ENCODE results near the gene WNK3. TPM values are rescaled to one million over a fixed set of nuclear protein-coding genes. Genes with fewer than 3 reads are reported as not detected.

Gene WNK3
- polyA plus RNA-seq, 2 of the 4 experiments (the other 2 are of a cell fraction), result 0.08 TPM; not detected in 1

DNA sequence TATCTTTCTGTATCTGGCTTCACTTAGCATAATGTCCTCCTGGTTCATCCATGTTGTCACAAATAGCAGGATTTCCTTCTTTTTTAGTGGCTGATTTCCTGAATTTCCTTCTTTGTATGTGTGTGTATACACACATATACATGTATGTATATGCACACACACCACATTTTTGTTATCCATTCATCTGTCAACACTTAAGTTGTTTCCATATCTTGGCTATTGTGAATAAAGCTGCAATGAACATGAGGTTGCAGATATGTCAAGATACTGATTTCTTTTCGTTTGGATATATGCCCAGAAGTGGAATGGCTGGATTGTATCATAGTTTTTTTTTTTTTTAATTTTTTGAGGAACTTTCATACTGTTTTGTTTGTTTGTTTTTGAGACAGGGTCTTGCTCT is 76.2 kb downstream of the WNK3 start:
- no peaks in the 10 kb centered on the region for H3K4me1 ChIP-seq
- ATAC-seq, result no peak
- no peak for DNase-seq (ENCODE audit: low read depth in 1 of 2, low spot score in 1 of 2)
- CTCF ChIA-PET, result interaction anchor here (0.6 kb wide), 1 partner anchor 22 kb away, joined by 3 read pairs; no protein-coding TSS in a partner anchor
- POLR2A ChIA-PET, result no interaction called here
- FAIRE-seq, result no peak
- 0% methylated on average over 1 of the region's 1 CpG for WGBS (ENCODE audit: missing lambda C conversion rate)
- no peak overlapping the region for H3K4me3 ChIP-seq
- no peak for TF ChIP-seq HDAC2 (IDR thresholded peaks at IDR 0.05)
- TF ChIP-seq, protein P1, sequence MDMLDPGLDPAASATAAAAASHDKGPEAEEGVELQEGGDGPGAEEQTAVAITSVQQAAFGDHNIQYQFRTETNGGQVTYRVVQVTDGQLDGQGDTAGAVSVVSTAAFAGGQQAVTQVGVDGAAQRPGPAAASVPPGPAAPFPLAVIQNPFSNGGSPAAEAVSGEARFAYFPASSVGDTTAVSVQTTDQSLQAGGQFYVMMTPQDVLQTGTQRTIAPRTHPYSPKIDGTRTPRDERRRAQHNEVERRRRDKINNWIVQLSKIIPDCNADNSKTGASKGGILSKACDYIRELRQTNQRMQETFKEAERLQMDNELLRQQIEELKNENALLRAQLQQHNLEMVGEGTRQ (IDR thresholded peaks at IDR 0.05), result no peak
- TF ChIP-seq EHMT2 (IDR thresholded peaks at IDR 0.05; ENCODE audit: low read depth), result no peak
- TF ChIP-seq ZNF302 (CRISPR knock-in tag; IDR thresholded peaks at IDR 0.05), result no peak
- TF ChIP-seq, protein P2, sequence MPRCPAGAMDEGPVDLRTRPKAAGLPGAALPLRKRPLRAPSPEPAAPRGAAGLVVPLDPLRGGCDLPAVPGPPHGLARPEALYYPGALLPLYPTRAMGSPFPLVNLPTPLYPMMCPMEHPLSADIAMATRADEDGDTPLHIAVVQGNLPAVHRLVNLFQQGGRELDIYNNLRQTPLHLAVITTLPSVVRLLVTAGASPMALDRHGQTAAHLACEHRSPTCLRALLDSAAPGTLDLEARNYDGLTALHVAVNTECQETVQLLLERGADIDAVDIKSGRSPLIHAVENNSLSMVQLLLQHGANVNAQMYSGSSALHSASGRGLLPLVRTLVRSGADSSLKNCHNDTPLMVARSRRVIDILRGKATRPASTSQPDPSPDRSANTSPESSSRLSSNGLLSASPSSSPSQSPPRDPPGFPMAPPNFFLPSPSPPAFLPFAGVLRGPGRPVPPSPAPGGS (IDR thresholded peaks at IDR 0.05), result no peak
- no peak for TF ChIP-seq CHD4 (IDR thresholded peaks at IDR 0.05; ENCODE audit: borderline replicate concordance)
- no peak for TF ChIP-seq PHF8 (IDR thresholded peaks at IDR 0.05; ENCODE audit: borderline replicate concordance, low read depth)
- no peaks in the 10 kb centered on the region for H3K9me3 ChIP-seq
- no peak overlapping the region for H3K27ac ChIP-seq
- H3K4me2 ChIP-seq, result no peak overlapping the region

DNA sequence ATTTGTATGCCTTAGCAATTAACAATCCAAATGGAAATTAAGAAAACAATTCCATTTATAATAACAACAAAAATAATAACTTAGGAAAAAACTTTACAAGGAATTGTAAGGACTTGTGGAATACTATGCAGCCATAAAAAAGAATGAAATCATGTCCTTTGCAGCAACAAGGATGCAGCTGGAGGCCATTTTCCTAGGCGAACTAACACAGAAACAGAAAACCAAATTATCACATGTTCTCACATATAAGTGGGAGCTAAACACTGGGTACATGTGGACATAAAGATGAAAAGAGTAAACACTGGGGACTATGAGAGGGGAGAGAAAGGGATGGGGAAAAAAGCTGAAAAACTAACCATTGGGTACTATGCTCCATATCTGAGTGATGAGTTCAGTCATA is 77.4 kb downstream of the WNK3 start:
- FAIRE-seq, result no peak
- no peaks in the 10 kb centered on the region for H3K9me3 ChIP-seq
- no peak for ATAC-seq
- H3K4me2 ChIP-seq, result no peak overlapping the region
- CTCF ChIA-PET, result no interaction called here
- POLR2A ChIA-PET, result no interaction called here
- H3K27ac ChIP-seq, result no peak overlapping the region
- no peak overlapping the region for H3K4me3 ChIP-seq
- WGBS (ENCODE audit: missing lambda C conversion rate), result 4% methylated on average over 1 of the region's 1 CpG
- no peaks in the 10 kb centered on the region for H3K4me1 ChIP-seq
- TF ChIP-seq, protein P3, sequence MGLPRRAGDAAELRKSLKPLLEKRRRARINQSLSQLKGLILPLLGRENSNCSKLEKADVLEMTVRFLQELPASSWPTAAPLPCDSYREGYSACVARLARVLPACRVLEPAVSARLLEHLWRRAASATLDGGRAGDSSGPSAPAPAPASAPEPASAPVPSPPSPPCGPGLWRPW (IDR thresholded peaks at IDR 0.05), result no peak
- TF ChIP-seq MYC (IDR thresholded peaks at IDR 0.05; ENCODE audit: borderline replicate concordance, low read length) (no peak), BHLHE40 (IDR thresholded peaks at IDR 0.05; ENCODE audit: low read depth, low read length) (no peak), HOXB13 (CRISPR knock-in tag; IDR thresholded peaks at IDR 0.05; ENCODE audit: low read depth) (no peak), KDM5A (IDR thresholded peaks at IDR 0.05) (no peak), NFE2L2 (conservative IDR thresholded peaks at IDR 0.05; ENCODE audit: low read length) (no peak), MAZ (IDR thresholded peaks at IDR 0.05; ENCODE audit: borderline replicate concordance, low read depth, low read length) (no peak), NR3C1 (IDR thresholded peaks at IDR 0.05) (no peak), TP53 (CRISPR knock-in tag; IDR thresholded peaks at IDR 0.05) (no peak), FOSB (CRISPR knock-in tag; IDR thresholded peaks at IDR 0.05) (no peak), MAFK (IDR thresholded peaks at IDR 0.05; ENCODE audit: partially characterized antibody) (no peak)
- TF ChIP-seq, protein P4, sequence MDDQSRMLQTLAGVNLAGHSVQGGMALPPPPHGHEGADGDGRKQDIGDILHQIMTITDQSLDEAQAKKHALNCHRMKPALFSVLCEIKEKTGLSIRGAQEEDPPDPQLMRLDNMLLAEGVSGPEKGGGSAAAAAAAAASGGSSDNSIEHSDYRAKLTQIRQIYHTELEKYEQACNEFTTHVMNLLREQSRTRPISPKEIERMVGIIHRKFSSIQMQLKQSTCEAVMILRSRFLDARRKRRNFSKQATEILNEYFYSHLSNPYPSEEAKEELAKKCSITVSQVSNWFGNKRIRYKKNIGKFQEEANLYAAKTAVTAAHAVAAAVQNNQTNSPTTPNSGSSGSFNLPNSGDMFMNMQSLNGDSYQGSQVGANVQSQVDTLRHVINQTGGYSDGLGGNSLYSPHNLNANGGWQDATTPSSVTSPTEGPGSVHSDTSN (IDR thresholded peaks at IDR 0.05), result no peak
- TF ChIP-seq, protein P1 (IDR thresholded peaks at IDR 0.05), result no peak
- TF ChIP-seq, protein P5, sequence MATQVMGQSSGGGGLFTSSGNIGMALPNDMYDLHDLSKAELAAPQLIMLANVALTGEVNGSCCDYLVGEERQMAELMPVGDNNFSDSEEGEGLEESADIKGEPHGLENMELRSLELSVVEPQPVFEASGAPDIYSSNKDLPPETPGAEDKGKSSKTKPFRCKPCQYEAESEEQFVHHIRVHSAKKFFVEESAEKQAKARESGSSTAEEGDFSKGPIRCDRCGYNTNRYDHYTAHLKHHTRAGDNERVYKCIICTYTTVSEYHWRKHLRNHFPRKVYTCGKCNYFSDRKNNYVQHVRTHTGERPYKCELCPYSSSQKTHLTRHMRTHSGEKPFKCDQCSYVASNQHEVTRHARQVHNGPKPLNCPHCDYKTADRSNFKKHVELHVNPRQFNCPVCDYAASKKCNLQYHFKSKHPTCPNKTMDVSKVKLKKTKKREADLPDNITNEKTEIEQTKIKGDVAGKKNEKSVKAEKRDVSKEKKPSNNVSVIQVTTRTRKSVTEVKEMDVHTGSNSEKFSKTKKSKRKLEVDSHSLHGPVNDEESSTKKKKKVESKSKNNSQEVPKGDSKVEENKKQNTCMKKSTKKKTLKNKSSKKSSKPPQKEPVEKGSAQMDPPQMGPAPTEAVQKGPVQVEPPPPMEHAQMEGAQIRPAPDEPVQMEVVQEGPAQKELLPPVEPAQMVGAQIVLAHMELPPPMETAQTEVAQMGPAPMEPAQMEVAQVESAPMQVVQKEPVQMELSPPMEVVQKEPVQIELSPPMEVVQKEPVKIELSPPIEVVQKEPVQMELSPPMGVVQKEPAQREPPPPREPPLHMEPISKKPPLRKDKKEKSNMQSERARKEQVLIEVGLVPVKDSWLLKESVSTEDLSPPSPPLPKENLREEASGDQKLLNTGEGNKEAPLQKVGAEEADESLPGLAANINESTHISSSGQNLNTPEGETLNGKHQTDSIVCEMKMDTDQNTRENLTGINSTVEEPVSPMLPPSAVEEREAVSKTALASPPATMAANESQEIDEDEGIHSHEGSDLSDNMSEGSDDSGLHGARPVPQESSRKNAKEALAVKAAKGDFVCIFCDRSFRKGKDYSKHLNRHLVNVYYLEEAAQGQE (IDR thresholded peaks at IDR 0.05), result no peak
- TF ChIP-seq, protein P2 (IDR thresholded peaks at IDR 0.05), result no peak
- TF ChIP-seq, protein P6, sequence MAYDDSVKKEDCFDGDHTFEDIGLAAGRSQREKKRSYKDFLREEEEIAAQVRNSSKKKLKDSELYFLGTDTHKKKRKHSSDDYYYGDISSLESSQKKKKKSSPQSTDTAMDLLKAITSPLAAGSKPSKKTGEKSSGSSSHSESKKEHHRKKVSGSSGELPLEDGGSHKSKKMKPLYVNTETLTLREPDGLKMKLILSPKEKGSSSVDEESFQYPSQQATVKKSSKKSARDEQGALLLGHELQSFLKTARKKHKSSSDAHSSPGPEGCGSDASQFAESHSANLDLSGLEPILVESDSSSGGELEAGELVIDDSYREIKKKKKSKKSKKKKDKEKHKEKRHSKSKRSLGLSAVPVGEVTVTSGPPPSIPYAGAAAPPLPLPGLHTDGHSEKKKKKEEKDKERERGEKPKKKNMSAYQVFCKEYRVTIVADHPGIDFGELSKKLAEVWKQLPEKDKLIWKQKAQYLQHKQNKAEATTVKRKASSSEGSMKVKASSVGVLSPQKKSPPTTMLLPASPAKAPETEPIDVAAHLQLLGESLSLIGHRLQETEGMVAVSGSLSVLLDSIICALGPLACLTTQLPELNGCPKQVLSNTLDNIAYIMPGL (CRISPR knock-in tag; IDR thresholded peaks at IDR 0.05; ENCODE audit: borderline replicate concordance), result no peak
- no peak for DNase-seq (ENCODE audit: low read depth in 1 of 2, low spot score in 1 of 2)

Measured in A549 (cell line).